ENCODE results near the gene ERCC6L.
"Not testable (repeated sequence)": the region's sequence is repeated elsewhere in the genome, so short reads cannot be mapped to it uniquely, and the experiment has no call there.

Gene ERCC6L

DNA sequence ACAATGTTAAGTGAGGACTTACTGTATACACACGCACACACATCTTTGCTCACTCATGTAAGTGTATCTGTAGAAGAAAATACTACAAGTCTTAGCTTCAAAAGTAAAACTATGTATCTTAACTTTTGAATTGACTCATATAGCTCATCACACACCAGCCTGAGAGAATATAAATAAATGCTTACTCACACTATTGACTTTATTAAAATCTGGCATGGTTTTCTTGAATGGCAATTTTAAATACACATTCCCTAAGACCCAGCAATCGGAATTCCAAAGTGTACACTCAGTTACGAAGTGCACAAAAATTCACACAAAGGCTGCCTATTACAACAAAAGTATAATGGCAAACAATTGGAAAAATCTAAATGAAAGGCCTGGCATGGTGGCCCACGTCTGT, 2.0 kb downstream of the ERCC6L start:
- TF ChIP-seq, protein P1, sequence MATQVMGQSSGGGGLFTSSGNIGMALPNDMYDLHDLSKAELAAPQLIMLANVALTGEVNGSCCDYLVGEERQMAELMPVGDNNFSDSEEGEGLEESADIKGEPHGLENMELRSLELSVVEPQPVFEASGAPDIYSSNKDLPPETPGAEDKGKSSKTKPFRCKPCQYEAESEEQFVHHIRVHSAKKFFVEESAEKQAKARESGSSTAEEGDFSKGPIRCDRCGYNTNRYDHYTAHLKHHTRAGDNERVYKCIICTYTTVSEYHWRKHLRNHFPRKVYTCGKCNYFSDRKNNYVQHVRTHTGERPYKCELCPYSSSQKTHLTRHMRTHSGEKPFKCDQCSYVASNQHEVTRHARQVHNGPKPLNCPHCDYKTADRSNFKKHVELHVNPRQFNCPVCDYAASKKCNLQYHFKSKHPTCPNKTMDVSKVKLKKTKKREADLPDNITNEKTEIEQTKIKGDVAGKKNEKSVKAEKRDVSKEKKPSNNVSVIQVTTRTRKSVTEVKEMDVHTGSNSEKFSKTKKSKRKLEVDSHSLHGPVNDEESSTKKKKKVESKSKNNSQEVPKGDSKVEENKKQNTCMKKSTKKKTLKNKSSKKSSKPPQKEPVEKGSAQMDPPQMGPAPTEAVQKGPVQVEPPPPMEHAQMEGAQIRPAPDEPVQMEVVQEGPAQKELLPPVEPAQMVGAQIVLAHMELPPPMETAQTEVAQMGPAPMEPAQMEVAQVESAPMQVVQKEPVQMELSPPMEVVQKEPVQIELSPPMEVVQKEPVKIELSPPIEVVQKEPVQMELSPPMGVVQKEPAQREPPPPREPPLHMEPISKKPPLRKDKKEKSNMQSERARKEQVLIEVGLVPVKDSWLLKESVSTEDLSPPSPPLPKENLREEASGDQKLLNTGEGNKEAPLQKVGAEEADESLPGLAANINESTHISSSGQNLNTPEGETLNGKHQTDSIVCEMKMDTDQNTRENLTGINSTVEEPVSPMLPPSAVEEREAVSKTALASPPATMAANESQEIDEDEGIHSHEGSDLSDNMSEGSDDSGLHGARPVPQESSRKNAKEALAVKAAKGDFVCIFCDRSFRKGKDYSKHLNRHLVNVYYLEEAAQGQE (IDR thresholded peaks at IDR 0.05; ENCODE audit: insufficient replicate concordance, low read depth): no peak
- TF ChIP-seq POLR2AphosphoS5 (IDR thresholded peaks at IDR 0.05; ENCODE audit: low read depth) (no peak), SPI1 (IDR thresholded peaks at IDR 0.05; ENCODE audit: borderline replicate concordance, low read depth) (no peak), GABPA (IDR thresholded peaks at IDR 0.05; ENCODE audit: low read depth) (no peak)
- TF ChIP-seq, protein P2, sequence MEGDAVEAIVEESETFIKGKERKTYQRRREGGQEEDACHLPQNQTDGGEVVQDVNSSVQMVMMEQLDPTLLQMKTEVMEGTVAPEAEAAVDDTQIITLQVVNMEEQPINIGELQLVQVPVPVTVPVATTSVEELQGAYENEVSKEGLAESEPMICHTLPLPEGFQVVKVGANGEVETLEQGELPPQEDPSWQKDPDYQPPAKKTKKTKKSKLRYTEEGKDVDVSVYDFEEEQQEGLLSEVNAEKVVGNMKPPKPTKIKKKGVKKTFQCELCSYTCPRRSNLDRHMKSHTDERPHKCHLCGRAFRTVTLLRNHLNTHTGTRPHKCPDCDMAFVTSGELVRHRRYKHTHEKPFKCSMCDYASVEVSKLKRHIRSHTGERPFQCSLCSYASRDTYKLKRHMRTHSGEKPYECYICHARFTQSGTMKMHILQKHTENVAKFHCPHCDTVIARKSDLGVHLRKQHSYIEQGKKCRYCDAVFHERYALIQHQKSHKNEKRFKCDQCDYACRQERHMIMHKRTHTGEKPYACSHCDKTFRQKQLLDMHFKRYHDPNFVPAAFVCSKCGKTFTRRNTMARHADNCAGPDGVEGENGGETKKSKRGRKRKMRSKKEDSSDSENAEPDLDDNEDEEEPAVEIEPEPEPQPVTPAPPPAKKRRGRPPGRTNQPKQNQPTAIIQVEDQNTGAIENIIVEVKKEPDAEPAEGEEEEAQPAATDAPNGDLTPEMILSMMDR (IDR thresholded peaks at IDR 0.05; ENCODE audit: insufficient read depth, low read length): no peak
- H3K27me3 ChIP-seq (ENCODE audit: insufficient read depth, poor library complexity, severe bottlenecking): no peaks in the 10 kb centered on the region
- no peak overlapping the region for H3K4me3 ChIP-seq (replicated peaks; ENCODE audit: insufficient read depth, low read length)
- DNase-seq (ENCODE audit: low read depth in 1 of 2, low spot score in 1 of 2): no peak
- no peak overlapping the region for H3K27ac ChIP-seq (replicated peaks)

DNA sequence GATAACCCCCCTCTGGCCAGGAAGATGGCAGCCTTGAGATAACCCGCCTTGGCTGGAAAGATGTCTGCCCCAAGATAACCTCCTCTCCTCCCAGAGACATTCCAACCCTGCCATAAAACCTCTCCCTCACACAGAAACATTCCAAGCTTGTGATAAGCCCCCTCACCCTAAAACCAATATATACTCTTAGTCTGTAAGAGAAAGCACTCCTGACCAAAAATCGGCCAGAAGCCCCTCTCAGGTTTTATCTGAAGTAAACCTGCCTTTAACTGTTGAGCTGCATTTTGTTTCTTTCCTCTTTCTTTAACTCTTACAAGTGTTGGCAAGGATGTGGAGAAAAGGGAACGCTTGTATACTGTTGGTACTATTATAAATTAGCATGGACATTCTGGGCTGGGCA, 8.5 kb downstream of the ERCC6L start:
- no peaks in the 10 kb centered on the region for H3K27me3 ChIP-seq (ENCODE audit: insufficient read depth, poor library complexity, severe bottlenecking)
- no peak overlapping the region for H3K4me3 ChIP-seq (replicated peaks; ENCODE audit: insufficient read depth, low read length)
- no peak for DNase-seq (ENCODE audit: low read depth in 1 of 2, low spot score in 1 of 2)
- H3K27ac ChIP-seq (replicated peaks): no peak overlapping the region
- TF ChIP-seq, protein P2 (IDR thresholded peaks at IDR 0.05; ENCODE audit: insufficient read depth, low read length): no peak
- TF ChIP-seq GABPA (IDR thresholded peaks at IDR 0.05; ENCODE audit: low read depth) (no peak), POLR2AphosphoS5 (IDR thresholded peaks at IDR 0.05; ENCODE audit: low read depth) (no peak), SPI1 (IDR thresholded peaks at IDR 0.05; ENCODE audit: borderline replicate concordance, low read depth) (no peak)
- TF ChIP-seq, protein P1 (IDR thresholded peaks at IDR 0.05; ENCODE audit: insufficient replicate concordance, low read depth): no peak

DNA sequence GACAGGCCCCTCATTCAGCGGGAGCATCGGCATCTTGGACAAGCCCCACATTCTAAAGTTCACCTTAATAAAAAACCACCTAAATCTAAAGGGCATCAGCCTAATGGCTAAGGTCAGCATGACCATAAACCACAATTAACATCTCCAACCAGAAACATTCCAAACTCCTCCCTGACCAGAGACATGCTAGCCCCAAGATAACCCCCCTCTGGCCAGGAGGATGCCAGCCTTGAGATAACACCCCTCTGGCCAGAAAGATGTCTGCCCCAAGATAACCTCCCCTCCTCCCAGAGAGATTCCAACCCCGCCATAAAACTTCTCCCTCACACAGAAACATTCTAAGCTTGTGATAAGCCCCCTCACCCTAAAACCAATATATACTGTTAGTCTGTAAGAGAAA, 18.5 kb downstream of the ERCC6L start:
- not testable (repeated sequence) for H3K27ac ChIP-seq (replicated peaks); H3K27me3 ChIP-seq (ENCODE audit: insufficient read depth, poor library complexity, severe bottlenecking); H3K4me3 ChIP-seq (replicated peaks; ENCODE audit: insufficient read depth, low read length); DNase-seq (ENCODE audit: low read depth in 1 of 2, low spot score in 1 of 2)

DNA sequence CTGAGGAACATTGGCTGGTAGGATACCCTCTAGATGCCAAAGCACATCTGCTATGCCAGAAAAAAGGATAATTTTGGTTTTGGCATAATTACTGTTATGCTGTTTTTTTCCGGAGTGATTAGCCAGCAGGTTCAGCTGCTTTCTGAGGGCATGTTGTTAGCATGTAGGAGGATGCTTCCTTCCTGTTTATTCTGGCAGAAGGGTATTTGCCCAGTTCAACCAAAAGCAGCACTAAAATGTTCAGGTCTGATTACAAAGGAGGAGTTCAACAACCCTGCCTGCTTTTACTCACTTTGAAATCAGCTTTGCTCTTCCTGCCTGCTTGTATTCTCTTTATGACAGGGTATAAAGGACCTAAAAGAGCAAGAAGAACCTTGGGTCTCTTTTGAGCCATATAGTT, 21.9 kb downstream of the ERCC6L start:
- Histone ChIP-seq H3K4me3 (replicated peaks; ENCODE audit: insufficient read depth, low read length) (no peak overlapping the region), H3K27ac (replicated peaks) (no peak overlapping the region), H3K27me3 (ENCODE audit: insufficient read depth, poor library complexity, severe bottlenecking) (no peaks in the 10 kb centered on the region)
- no peak for TF ChIP-seq GABPA (IDR thresholded peaks at IDR 0.05; ENCODE audit: low read depth)
- TF ChIP-seq, protein P1 (IDR thresholded peaks at IDR 0.05; ENCODE audit: insufficient replicate concordance, low read depth): no peak
- no peak for TF ChIP-seq POLR2AphosphoS5 (IDR thresholded peaks at IDR 0.05; ENCODE audit: low read depth)
- TF ChIP-seq SPI1 (IDR thresholded peaks at IDR 0.05; ENCODE audit: borderline replicate concordance, low read depth): no peak
- TF ChIP-seq, protein P2 (IDR thresholded peaks at IDR 0.05; ENCODE audit: insufficient read depth, low read length): no peak
- DNase-seq (ENCODE audit: low read depth in 1 of 2, low spot score in 1 of 2): no peak
